Brain microvascular endothelial cell (primary cell): ENCODE measurements around the gene OSBP2.

ENCODE experiments used
- DNase-seq: peaks from one replicate; pipeline ENCODE4 v3.0.0-alpha.2; 2020
- H3K27ac ChIP-seq: fragments of 250-450 bp; sonication (Bioruptor Pico); 2 replicates; pipeline ENCODE4 v1.5.1; 2020; ENCODE audit warnings: mild to moderate bottlenecking, moderate library complexity
- H3K27me3 ChIP-seq: fragments of 250-450 bp; sonication (Bioruptor Pico); replicated peaks from 2 replicates; pipeline ENCODE4 v1.5.1; 2020; ENCODE audit warnings: mild to moderate bottlenecking
- H3K36me3 ChIP-seq: fragments of 250-450 bp; sonication (Bioruptor Pico); replicated peaks from 2 replicates; pipeline ENCODE4 v1.5.1; 2020; ENCODE audit warnings: mild to moderate bottlenecking
- H3K4me3 ChIP-seq: 2 replicates; pipeline ENCODE4 v1.5.1; 2011; ENCODE audit warnings: low read depth, mild to moderate bottlenecking, control low read depth, low read length, moderate library complexity
- CTCF ChIP-seq: IDR thresholded peaks from 2 replicates; pipeline ENCODE4 v1.5.1; 2011; ENCODE audit warnings: low read depth, mild to moderate bottlenecking, moderate library complexity, low read length, control low read depth, inconsistent platforms; ENCODE audit errors: missing control alignments
- in situ Hi-C: cut with HindIII; loops from 2 replicates; pipeline ENCODE4 v1.10.0; 2017; ENCODE audit warnings: low sequenced_read_pairs, low pct_ligation_motif_present

OSBP2 gene

GRCh38 chr22:30910358-30910757, 215.7 kb downstream of the OSBP2 start:
- H3K27ac ChIP-seq, result no peak overlapping the region
- no peak for TF ChIP-seq CTCF
- in situ Hi-C loops, result no loop called here
- H3K36me3 ChIP-seq, result no peaks in the 10 kb centered on the region
- no peak overlapping the region for H3K4me3 ChIP-seq
- DNase-seq, result no peak
- no peaks in the 10 kb centered on the region for H3K27me3 ChIP-seq

- no peak overlapping the region for H3K4me3 ChIP-seq
- H3K27me3 ChIP-seq, result no peaks in the 10 kb centered on the region
- in situ Hi-C loops, result no loop called here
Observed at GRCh38 chr22:30918761-30919160, 224.1 kb downstream of the OSBP2 start.

GRCh38 chr22:30919973-30920372, 225.3 kb downstream of the OSBP2 start:
- H3K4me3 ChIP-seq, result no peak overlapping the region
- H3K27ac ChIP-seq, result no peak overlapping the region
- no peak for DNase-seq
- H3K36me3 ChIP-seq, result no peaks in the 10 kb centered on the region
- no peak for TF ChIP-seq CTCF
- in situ Hi-C loops, result no loop called here
- no peaks in the 10 kb centered on the region for H3K27me3 ChIP-seq

More at GRCh38 chr22:30918761-30919160, 224.1 kb downstream of the OSBP2 start:
- H3K27ac ChIP-seq, result no peak overlapping the region
- TF ChIP-seq CTCF, result no peak
- DNase-seq, result no peak
- H3K36me3 ChIP-seq, result no peaks in the 10 kb centered on the region

GRCh38 chr22:30920407-30920806, 225.7 kb downstream of the OSBP2 start:
- no peak overlapping the region for H3K27ac ChIP-seq
- no peak overlapping the region for H3K4me3 ChIP-seq
- peaks cover 3% of the 10 kb centered on the region for H3K36me3 ChIP-seq
- H3K27me3 ChIP-seq, result no peaks in the 10 kb centered on the region
- DNase-seq, result peak; percentile 60
- peak; percentile 94 for TF ChIP-seq CTCF
- in situ Hi-C loops, result no loop called here

- in situ Hi-C loops, result no loop called here
Observed at GRCh38 chr22:30921108-30921507, 226.4 kb downstream of the OSBP2 start.

More at GRCh38 chr22:30921108-30921507, 226.4 kb downstream of the OSBP2 start:
- no peak for TF ChIP-seq CTCF
- H3K27ac ChIP-seq, result no peak overlapping the region
- no peak for DNase-seq
- no peak overlapping the region for H3K4me3 ChIP-seq
- peaks cover 3% of the 10 kb centered on the region for H3K36me3 ChIP-seq
- H3K27me3 ChIP-seq, result no peaks in the 10 kb centered on the region
